GM10266 (cell line): ENCODE results near the gene TSPAN14.
"Not testable (repeated sequence)": the region's sequence is repeated elsewhere in the genome, so short reads cannot be mapped to it uniquely, and the experiment has no call there.

Source experiments
- DNase-seq: peaks from one replicate; pipeline ENCODE4 v3.0.0; 2012; ENCODE audit errors: extremely low spot score
- CTCF ChIP-seq: IDR thresholded peaks from 2 replicates; pipeline ENCODE4 v1.5.1; 2012; ENCODE audit warnings: mild to moderate bottlenecking, low read depth; ENCODE audit not compliant: control insufficient read depth, insufficient read depth; ENCODE audit errors: missing control alignments

TSPAN14 gene

DNA sequence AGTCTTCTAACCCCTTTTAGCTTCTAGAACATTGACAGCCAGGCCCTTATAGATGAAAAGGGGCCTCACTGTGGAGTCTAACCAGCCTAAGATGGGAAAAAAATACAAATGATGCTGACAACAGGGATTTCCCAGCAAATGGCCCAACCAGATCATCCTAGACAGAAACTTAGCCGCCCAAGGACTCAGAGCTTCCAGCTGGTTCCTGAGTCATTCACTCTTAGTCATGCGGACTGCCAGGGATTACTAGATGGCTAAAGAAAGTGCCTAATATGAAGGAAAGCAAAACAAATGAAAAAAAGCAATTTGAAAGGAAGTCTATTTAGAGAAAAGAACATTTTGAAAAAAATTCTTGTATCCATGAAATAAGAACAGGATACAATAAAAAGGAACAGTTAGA lies 23.7 kb downstream of the TSPAN14 start:
- no peak for DNase-seq

GRCh38 chr10:80480373-80480772 lies 26.3 kb downstream of the TSPAN14 start:
- DNase-seq: not testable (repeated sequence)

More for the DNA sequence above, 23.7 kb downstream of the TSPAN14 start:
- TF ChIP-seq CTCF: no peak

- no peak for DNase-seq
- no peak for TF ChIP-seq CTCF
Measured at GRCh38 chr10:80480852-80481251, 26.7 kb downstream of the TSPAN14 start.

DNA sequence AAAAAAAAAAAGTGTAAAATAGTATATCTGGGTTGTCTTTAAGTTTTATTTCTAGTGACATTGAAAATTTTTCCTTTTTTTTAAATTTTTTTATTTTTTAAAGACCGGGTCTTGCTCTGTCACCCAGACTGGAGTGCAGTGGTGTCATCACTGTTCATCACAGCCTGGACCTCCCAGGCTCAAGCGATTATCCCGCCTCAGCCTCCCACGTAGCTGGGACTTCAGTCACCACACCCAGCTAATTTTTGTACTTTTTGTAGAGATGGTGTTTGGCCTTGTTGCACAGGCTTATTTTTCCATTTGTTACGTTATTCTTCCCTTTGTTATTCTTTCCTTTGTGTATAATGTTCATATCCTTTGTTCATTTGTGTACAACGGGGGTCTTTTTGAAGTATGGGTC lies 30.1 kb downstream of the TSPAN14 start:
- no peak for TF ChIP-seq CTCF
- no peak for DNase-seq

GRCh38 chr10:80484676-80485075 lies 30.6 kb downstream of the TSPAN14 start:
- DNase-seq: no peak
- TF ChIP-seq CTCF: no peak

DNA sequence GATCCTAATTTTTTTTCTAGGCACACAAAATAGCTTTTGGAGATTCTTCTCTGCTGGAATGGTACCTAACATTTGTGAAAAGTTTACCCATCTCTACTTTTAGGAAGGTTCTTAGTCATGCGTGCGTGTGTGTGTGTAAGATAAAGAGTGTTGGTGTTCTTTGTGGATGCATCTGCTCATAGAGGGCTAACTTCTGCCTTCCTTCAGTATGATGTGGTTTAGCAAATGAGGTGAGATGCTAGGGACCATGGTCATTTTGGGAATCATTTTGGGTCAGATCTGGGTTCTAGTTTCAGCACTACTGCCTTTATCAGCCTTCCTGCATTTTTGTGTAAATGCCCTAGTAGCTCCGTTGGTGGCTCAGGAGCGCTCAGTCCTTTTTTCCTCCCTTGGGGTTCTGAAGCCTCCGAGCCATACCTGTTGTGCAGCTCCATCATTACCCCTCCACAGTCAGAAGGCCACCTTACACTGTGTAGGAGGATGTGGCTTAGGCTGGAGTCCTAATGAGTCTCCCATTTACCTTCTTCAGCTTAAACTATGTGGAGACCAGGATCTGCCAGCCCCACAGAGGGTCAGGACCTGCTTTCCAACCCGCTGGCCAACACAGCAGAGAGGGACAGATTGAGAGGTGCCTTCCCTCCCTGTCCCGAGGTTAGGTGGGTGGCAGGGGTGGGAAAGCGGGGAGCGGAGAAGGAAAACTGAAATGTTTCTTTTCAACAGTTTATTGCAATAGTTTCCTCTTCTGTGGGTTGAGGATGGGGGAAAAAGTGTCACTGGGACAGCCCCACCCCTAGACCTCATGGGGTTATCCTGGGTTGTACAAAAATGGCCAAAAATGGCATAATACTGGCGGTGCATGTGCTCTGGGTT lies 31.2 kb downstream of the TSPAN14 start:
- no peak for TF ChIP-seq CTCF
- no peak for DNase-seq

DNA sequence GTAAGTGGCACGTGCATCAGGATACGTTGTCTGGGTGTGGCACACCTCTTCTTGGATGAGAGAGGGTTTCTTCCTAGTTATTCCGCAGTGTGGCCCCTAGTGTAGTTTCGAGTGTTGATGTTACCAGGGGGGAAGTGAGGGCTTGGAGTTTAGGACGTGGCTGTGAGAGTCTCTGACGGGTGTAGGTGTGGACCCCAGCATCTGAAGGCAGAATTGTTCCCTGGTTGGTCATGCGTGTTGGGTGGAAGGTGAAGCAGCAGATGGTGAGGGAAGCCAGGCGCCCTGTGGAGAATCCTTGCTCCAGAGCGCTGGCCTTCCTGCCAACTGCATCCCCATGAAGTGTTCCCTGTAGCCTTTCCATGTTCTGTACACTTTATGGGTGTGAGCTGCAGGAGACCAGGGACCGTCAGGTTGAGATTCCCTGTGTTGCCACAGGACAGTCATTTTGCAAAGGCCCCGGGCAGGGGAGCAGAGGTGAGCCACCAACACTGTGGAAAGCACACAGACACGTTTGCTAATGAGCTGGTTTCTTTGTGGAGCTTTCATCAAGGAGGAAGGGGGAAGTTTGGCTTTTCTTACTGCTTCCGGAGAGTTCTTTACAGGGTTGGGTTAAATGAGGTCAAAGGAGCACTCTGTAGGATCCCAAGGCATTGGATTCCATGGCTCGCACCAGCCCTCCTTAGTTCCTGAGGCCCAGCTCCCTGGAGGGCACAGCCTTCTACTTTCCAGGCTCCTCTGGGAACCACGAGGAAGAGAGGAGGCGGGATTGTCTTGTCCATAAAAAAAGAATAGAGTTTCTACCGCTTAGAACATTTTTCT lies 32.0 kb downstream of the TSPAN14 start:
- DNase-seq: no peak
- no peak for TF ChIP-seq CTCF
